NB4 (cell line): ENCODE data around the gene SIGLEC10.

Experiments used
- DNase-seq: peaks from one replicate; pipeline ENCODE4 v3.0.0; 2010; ENCODE audit warnings: low read depth
- H3K4me3 ChIP-seq: one replicate; pipeline ENCODE4 v1.5.1; 2011; ENCODE audit warnings: mild to moderate bottlenecking, low read depth, low read length, moderate library complexity
- CTCF ChIP-seq: IDR thresholded peaks from one replicate; pipeline ENCODE4 v1.5.1; 2012; ENCODE audit warnings: low read depth, low read length
- MAX ChIP-seq: IDR thresholded peaks from 2 replicates; pipeline ENCODE4 v1.6.1; 2011; ENCODE audit warnings: low read depth, low read length
- MYC ChIP-seq: IDR thresholded peaks from 2 replicates; pipeline ENCODE4 v1.6.1; 2011; ENCODE audit warnings: low read depth, low read length
- POLR2A ChIP-seq: IDR thresholded peaks from 2 replicates; pipeline ENCODE4 v1.6.1; 2011; ENCODE audit warnings: mild to moderate bottlenecking; ENCODE audit not compliant: insufficient read length; ENCODE audit errors: extremely low read depth

The SIGLEC10 gene, protein sequence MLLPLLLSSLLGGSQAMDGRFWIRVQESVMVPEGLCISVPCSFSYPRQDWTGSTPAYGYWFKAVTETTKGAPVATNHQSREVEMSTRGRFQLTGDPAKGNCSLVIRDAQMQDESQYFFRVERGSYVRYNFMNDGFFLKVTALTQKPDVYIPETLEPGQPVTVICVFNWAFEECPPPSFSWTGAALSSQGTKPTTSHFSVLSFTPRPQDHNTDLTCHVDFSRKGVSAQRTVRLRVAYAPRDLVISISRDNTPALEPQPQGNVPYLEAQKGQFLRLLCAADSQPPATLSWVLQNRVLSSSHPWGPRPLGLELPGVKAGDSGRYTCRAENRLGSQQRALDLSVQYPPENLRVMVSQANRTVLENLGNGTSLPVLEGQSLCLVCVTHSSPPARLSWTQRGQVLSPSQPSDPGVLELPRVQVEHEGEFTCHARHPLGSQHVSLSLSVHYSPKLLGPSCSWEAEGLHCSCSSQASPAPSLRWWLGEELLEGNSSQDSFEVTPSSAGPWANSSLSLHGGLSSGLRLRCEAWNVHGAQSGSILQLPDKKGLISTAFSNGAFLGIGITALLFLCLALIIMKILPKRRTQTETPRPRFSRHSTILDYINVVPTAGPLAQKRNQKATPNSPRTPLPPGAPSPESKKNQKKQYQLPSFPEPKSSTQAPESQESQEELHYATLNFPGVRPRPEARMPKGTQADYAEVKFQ

DNA sequence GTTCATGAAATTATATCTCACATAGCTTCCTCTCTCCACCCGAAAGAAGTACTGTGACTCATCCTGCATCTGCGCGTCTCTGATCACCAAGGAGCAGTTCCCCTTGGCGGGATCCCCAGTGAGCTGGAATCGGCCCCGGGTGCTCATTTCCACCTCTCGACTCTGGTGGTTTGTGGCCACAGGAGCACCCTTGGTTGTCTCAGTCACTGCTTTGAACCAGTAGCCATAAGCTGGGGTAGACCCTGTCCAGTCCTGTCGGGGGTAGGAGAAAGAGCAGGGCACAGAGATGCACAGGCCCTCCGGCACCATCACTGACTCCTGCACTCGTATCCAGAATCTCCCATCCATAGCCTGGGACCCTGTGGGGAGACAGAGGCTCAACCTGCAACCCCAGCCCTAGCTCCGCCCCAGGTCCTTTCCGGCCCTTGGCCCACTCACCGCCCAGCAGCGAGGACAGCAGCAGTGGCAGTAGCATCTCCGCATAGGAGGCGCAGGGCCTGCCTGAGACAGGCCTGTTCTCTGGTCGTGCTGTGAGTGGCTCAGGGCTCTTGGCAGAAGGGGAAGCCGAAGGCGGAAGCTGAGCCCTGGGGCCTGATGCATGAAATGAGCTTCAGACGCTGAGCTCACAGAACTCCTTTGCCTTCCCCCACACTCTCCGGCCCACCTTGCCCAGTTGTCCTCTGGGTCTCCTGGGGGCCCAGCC lies at the start of gene SIGLEC10:
TSS of gene SIGLEC10 (minus strand) at position 536 of the 703 bp plus-strand sequence. CDS start at position 475, 61 bp downstream.
- TF ChIP-seq MAX (0 out of 2 replicates have a peak, but pooled peaks have one; percentile 37), CTCF (no peak), POLR2A (peak; percentile 41), MYC (no peak)
- peak within 1 kb of the TSS; percentile 50 for H3K4me3 ChIP-seq
- peak; percentile 93 for DNase-seq

GRCh38 chr19:51466723-51467122 lies 49.3 kb upstream of the SIGLEC10 start:
- TF ChIP-seq MYC (no peak), MAX (no peak), CTCF (no peak), POLR2A (no peak)
- peak overlapping the region; percentile 34 for H3K4me3 ChIP-seq
- DNase-seq = no peak

GRCh38 chr19:51463976-51464581 lies 46.6 kb upstream of the SIGLEC10 start:
- DNase-seq = peak; percentile 67
- H3K4me3 ChIP-seq = peak overlapping the region; percentile 75

DNA sequence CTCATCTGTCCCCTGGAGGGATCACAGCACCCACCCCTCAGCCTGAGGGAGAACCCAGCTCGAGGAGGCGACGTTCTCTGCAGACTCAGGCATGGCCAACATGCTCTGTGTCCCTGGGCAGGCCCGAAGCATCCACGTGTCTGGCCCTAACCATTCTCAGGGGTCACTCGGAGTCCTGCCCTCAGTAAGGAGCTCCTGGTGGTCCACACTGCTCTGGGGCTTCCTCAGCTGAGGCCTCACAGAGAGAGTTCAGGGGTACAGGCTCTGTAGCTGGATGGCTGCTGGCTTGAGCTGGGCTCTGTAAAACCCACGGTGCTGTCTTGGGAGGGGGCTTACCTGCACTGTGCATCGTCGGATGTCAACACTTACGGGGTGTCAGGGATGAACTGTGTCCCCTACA lies 45.2 kb upstream of the SIGLEC10 start:
- DNase-seq = no peak
- no peak for TF ChIP-seq CTCF
- no peak for TF ChIP-seq MYC
- TF ChIP-seq POLR2A = no peak
- TF ChIP-seq MAX = no peak
- peak overlapping the region; percentile 44 for H3K4me3 ChIP-seq

DNA sequence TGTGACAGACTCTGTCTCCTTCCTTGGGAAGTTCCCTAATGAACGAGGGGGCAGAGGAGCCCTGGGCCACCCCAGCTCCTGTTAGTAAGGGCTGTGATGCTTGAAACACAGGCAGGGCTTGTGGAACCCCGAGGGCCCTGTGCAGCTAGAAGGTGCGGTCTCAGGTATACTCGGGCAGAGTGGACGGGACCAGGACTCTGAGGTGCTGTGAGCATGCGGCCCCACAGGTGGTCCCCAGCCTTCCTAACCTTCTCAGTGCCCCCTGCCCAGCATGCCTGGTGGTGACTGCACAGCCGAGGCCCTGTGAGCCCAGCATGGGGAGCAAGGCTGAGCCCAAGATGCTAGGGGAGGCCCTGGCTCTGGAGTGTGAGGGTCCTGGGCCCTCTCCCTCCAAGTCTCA lies 44.8 kb upstream of the SIGLEC10 start:
- TF ChIP-seq POLR2A (no peak), CTCF (no peak), MAX (no peak), MYC (no peak)
- H3K4me3 ChIP-seq = peak overlapping the region; percentile 25
- DNase-seq = no peak

GRCh38 chr19:51461723-51462161 lies 44.3 kb upstream of the SIGLEC10 start:
- peak overlapping the region; percentile 4 for H3K4me3 ChIP-seq
- peak; percentile 89 for DNase-seq
- peak; percentile 23; the same call in 1 of the 2 replicates for TF ChIP-seq MAX
- TF ChIP-seq CTCF = no peak
- TF ChIP-seq MYC = peak; percentile 63
